ENCODE data around the gene KIAA0753.

DNA sequence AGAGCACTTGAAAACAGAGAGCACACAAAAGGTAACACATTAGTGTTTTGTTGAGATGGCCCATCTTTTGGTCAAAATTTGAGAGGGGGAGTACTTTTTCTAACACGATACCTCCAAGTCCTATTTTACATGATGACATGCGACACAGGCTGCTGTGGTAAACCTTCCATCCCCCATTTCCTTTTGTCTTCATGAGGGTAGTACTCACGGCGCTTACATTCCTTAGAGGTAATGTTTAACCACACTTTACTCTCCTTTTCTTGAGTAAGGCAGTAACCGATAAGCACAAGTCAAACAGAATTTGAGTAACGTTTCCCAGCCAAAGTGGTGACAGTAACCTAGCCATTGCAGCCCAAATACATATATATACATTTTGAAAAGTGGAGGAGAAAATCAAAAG is 48.3 kb downstream of the KIAA0753 start:
- TF ChIP-seq POLR2A (IDR thresholded peaks at IDR 0.05), result no peak
- TF ChIP-seq, protein P1, sequence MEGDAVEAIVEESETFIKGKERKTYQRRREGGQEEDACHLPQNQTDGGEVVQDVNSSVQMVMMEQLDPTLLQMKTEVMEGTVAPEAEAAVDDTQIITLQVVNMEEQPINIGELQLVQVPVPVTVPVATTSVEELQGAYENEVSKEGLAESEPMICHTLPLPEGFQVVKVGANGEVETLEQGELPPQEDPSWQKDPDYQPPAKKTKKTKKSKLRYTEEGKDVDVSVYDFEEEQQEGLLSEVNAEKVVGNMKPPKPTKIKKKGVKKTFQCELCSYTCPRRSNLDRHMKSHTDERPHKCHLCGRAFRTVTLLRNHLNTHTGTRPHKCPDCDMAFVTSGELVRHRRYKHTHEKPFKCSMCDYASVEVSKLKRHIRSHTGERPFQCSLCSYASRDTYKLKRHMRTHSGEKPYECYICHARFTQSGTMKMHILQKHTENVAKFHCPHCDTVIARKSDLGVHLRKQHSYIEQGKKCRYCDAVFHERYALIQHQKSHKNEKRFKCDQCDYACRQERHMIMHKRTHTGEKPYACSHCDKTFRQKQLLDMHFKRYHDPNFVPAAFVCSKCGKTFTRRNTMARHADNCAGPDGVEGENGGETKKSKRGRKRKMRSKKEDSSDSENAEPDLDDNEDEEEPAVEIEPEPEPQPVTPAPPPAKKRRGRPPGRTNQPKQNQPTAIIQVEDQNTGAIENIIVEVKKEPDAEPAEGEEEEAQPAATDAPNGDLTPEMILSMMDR (IDR thresholded peaks at IDR 0.05), result no peak
